Measurements from ENCODE around the gene CHAF1A.

The CHAF1A gene

DNA sequence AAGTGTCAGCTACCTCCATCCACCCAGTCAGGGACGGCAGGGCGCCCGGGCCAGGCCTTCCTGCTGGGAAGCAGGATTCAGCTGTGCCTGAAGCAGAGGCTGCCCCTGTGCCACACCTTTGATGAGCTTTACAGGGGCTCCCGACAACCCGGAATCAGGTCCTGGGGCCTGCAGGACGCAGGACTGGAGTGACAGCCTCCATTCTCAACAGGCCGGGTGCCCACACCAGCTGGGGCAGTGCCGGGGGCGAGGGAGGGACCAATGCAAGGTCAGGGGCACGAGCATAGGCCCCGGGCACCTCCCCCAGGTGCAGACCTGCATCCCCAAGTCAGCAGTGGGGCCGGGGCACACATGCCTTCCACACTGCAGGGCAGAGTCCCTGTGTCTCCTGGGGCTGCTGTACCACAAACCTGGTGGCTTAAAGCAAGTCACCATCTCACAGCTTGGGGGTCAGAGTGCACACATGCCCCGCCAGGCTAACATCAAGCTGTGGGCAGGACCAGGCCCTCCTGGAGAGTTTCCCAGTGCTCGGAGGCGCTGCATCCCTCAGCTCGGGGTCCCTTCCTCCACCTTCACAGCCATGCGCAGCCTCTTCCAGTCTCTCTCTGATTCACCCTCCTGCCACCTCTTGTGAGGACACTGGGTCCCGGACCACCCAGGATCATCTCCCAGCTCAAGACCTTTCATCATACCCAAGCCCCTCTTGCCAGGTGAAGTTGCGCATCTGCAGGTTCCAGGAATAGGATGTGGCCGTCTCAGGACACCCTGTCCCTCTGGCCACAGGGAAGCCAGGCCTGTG is 41.7 kb downstream of the CHAF1A start:
- DNase-seq: no peak

DNA sequence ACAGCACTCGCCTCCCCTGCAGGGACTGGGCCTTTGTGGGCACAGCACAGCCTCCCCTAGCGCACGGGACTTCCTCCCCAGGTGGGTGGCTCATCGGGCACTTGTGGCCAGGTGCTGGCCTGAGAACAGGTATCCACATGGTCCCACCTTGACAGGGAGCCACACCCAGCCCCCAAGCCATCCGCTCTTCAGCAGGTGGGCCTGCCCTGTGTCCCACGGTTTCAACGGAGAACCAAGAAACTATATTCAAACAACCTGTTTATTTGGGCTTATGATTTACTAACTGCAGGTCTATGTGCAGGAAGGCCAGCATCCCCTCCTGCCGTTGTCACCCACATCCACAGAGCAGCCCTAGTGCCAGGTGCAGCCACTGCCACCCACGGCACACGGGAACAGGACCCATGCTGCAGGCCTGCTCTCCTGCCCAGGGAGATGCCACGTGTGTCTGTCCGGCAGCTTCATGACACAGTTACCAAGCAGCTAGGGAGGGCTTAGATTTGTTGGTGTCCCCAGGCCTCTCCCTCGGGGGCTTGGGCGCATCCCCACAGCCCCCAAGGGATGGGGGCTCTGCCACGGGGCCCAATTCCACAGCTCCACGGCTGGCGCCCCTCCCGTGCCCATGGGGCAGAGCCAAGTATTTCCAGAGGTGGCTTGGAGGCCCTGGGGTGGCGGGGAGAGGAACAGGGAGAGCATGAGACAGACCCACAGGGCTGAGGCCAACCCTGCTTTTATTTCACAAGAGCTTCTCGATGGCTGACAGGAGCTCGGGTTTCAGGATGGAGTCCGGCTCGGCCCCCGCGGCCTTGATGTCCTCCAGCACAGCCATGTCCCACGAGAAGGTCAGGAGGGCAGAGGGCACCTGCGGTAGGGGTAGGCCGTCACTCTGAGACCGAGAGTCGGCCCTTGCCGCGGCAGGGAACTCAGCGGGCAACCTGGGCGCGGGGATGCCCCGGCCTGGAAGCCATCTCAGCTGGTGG is 42.6 kb downstream of the CHAF1A start:
- DNase-seq: peak; percentile 25

DNA sequence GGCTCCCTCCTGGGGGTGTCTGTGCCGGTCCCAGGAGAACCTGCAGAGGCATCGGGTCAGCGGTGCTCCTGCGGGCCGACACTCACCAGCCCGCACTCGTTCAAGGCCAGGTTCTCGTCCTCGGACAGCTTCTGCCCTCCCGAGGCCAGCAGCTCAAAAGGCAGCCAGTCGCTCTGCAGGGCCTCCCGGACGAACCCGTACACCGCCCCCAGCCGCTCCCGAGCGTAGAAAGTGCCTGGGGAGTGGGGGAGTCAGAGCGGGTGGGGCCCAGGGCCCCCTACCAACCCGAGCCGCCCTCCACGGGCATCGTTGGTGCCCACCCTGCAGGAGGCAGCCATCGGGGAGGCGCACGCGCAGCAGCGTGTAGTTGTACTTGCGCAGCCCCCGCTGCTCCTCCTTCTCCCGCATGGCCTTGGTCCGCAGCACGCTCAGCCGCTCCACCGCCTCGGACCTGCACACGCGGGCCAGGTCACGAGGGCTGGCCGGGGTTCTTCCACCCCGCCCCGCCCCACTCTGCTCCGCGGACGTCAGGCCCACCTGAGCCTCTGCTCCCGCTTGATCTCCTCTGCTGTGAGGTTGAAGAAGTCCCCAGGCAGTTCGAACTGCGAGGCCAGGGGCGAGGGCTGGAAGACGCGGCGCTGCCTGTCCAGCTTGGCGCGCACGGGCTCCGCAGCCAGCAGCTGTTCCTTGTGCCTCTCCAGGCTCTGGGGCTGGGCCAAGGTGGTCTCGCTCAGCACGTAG is 43.7 kb downstream of the CHAF1A start:
- DNase-seq: peak; percentile 28

DNA sequence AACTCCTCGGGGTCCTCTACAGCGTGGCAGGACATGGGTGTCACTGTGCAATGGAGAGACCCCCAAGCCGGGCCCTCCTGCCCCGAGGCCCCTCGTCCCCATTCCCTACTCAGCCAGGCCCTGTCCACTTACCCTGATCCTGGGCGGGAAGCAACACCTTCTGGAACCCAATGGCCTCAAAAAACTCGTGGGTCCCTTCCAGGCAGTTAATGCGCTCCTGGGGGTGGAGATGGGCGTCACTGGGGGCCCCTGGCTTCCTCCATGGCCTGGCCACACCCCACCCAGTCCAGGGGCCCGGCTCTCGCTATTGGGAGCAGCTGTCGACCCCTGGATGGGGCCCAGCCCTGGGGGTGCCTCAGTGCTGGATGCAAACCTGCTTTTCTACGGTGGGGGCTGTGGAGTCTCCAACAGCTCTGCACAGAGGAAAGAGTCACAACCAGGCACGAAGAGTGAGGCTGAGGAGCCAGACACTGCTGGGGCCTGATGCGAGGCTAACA is 44.3 kb downstream of the CHAF1A start:
- DNase-seq: peak; percentile 22

DNA sequence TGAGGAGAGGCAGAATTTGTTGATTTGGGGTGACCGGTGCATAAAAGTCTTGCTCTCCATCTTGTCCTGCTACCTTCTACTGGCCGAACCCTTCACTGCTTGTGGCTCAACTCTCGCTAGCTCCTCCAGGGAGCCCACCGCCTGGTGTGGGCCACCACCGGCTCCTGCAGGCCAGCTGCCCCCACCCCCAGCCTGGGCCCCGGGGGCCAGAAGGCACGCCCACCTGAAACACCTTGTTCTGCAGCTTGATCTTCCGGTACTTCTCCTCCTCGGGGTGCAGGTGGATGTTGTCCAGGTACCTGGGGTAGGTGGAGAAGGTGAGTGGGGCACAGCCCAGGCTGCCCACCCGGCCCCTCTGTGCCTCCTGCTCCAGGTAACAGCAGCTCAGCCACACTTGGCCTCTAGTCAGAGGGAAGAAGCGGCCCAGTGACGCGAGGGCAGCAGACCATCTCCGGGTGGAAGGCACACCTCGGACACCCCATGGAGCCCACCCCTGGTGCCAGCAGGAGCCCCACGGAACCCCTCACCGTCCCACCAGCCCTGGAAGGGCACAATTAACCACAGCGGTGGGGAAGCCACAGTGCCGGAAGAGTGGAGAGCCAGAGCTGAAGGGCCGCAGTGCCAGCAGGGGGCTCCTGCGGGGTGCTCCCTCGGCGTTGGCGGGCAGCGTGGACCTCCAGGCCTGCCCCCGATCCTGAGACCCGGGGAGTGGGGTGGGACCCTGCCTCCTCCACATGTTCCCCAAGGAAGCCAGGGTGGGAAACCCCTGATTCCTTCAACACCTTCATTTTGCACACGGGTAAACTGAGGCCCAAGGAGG is 45.1 kb downstream of the CHAF1A start:
- DNase-seq: no peak

DNA sequence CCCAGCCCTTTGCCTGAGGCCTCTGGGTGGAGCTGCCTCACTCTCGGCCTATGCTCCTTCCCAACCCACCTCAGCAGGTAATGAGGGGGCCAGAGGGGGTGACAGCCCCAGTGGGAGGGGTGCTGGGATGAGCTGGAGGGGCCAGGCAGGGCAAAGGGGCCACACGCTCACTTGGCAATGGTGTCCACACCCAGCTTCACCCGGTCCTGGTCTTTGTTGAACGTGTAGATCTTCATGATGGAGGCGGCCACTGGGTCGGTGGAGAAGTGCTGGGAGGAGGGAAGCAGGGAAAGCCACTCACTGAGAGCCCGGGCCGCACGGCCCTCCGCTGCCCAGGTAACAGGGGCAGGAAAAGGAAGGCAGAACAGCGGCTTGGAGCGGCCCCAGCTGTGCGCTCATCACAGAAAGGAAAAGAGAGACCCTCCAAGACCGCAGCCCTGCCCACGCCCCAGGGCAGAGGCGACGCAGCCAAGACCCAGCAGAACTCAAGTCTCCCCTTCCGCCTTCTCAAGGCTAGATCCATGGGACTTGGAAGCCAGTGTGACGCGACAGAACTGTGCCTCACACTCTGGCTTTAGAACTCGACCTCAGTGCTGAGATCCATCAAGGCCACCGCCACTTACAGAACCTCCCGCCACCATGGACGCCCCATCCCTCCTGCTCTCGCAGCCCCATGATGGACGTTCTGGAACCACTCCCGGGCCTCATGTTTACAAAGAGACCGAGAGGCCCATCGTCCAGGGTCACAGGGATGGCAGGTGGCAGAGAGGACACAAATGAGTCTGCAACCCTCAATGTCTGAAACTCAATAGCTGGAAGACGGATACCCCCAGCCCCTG is 45.9 kb downstream of the CHAF1A start:
- no peak for DNase-seq

DNA sequence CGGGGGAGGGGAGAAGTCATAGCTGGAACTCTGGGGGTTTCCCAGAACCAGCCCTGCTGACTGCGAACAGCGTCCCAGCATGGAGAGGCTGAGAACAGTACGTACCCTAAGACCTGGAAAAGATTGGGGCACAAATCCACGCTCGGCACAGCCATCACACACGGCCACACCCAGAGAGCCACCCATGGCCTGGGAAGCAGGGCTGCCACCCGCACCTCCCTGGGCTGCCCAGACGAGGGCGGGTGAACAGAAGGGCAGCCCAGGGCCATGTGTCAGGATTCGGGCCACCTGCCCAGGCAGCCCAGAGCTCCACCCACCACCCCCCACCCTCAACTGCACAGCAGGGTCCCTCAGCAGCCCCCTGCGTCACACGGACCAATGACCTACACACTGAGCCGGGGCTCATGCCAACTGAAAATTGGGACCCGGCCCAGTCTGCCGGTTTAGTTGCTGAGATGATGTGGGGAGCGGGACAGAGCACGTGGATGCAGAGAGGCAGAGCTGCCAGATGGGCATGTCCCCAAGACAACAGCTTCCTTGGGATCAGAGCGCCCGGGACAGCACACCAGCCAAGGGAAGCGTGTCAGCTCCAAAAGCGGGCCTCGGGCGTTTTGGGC is 46.7 kb downstream of the CHAF1A start:
- peak; percentile 82 for DNase-seq

DNA sequence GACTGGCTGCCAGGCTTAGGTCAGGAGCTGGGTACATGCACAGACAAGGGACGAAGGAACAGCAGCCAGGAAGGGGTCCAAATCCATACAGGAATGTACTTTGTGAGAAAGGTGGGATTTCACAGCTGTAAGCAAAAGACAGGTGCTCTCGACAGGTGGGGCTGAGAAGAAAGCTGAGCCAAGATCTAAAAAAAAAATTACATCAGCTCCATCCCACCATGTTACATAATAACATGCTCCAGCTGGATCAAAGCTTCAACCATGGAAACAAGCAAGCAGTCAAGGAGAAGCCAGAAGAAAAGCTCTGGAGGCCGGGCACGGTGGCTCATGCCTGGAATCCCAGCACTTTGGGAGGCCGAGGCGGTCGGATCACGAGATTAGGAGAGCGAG is 47.2 kb downstream of the CHAF1A start:
- no peak for DNase-seq

DNA sequence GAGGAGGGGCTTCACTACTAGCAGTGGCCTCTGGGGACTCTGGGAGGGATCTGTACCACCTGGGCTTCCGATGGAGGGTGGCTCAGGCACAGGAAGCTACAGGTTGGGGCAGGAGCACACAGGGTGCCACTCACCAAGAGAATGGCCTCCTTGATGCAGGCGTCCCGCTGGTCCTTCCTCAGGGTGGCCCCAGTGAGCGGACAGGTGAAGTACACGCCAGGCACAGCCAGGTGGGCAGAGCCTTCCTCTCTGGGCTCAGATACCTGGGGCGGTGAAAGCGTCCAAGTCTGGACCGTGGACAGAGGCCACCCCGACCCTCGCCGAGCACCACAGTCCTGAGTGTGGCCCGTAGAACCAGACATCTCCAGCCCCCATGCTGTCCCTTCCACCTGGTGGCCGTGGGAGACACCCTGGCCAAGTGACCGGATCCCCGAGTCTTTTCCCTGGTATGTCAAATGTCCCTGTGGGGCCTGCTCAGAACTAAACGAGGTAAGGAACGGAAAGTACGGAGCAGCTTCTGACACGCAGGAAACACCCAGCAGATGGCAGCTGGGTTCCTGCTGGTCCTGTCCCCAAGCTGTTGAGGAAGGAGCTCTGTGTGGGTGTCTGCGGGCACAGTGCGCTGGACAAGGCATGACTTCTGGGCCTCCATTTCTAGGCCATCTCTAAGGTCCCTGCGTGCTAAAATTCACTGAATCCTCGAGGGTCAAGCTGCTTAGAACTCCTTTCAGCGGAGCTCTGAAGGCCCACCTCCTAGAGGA is 50.0 kb downstream of the CHAF1A start:
- no peak for DNase-seq

DNA sequence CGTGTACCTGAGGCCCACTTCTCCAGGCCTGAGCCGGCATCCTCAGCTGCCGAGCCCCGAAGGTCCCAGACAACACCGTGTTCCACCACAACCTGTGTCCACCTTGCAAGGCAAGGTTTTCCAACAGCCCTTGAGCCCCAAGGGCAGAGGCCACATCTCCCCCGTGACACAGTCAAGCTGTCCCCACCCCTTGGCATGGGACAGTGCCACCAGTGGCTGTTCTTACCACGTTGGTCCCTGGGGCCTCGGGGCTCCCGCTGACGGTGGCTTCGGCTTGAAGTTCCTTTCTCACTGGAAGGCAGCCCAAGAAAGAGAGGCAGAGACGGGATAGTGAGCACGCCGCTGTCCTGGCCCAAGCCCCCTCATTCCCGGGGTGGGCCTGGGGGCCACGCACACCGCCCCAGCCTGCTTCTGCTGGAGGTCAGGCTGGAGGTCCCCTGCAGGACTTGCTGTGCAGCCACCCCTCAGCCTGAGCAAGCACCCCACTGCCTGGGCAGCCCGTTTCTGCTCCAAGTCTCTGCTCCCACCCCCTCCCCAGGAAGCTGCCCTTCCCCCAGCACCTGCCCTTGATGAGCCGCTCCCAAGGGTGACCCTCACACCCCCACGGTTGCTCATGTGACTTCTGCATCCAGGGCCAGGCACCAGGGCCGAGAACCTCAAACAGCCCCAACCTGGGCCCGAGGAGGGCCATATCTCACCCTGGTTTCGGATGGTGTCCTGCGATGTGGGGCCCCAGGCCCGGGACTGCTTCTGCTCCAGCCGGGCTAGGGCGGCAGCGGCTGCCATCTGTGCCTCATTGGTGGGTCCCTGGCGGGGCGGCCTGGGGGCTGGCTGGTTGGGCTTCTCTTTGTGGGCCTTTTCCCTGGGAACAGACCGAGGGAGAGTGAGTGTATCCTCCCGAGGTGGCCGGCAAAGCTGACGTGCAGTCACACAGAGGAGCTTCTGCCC is 51.1 kb downstream of the CHAF1A start:
- DNase-seq: no peak

DNA sequence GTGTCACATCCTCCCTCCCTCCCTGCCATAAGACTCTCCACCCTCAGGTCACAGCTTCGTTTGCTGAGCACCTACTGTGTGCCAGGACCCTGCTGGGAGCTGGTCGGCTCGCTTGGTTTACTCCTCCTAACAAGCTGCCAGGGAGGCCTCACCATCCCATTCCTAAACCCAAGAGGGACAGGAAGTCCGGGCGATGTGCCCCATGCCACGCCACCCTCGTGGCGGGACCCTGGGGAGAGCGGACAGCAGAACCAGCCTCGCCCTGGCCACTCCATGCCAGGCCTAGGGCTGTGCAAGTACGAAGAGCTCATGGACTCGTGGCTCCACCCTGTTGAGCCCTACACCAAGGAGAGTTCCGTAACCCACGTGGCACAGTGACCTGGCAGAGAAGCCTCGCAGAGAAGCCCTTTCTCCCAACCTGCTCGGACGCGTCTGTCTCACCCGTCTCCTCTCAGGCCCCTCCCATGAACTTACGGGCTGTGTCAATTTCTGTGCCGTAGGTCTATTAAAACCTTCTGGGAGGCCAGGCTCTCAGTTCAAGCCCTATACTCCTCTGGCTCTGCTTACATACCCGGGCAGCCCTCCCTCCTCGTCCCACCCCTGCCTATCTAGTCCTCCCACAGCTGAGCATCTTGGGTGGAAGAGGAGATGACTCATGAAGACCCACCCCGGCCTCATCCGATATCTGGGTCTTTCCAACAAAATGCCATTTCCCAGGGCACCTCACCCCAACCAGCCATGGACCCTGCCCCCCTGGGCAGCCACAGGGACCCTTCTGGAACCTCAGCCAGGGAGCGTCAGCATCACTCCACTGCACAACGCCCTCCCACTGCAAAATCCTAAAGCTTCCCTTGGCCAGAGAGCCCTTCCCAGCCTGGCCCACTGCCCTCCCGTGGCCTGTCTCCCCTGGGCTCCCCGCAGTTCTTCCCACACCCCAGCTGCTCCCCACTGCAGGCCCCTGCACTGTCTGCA is 52.6 kb downstream of the CHAF1A start:
- DNase-seq: peak; percentile 68

DNA sequence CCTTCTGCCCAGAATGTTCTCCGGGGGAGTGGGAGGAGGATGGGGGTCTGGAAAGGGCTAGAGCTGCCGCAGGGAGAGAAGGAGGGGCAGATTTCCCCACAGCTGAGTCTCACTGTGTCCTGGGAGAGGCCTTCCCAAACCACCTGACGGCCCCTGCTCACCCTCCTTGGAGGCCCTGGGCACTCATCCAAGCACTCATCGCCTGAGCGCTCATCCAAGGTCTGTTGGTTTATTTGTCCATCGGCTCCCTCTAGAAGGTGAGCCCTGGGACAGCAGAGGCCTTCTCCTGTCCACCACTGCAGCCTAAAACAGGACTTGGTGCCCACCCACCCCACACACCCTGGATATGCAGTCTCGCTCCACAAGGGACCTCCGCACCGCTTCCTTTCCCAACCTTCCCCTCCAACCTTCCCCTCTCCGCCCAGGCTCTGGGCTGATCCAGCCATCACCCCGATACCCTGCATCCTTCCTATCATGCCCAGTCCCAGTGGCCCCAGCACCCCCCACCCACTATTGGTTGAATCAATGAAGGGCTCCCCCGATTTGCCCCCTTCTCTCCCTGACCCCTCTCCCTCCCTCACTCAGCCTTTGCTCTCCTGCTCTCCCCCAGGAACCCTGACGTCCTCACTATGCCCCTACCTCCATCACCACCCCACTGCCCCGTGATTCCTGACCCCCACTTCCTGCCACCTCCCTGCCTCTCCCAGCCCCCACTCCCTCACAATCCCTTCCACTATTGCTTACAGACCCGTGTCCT is 53.5 kb downstream of the CHAF1A start:
- peak; percentile 83 for DNase-seq

DNA sequence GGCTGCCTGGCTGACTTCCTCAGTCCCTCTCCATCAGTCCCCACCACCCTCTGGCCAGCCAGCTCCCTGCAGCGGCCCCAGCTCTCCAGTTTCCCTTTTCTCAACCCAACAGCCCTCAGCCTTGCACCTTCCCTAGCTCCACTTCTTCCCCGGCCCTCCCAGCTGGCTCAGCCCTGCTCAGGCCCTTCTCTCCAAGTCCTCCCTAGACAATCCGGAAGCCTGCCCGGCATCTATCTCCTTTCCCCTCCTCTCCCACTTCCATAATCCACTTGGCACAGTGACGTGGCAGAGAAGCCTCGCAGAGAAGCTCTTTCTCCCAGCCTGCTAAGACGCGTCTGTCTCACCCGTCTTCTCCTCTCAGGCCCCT is 54.0 kb downstream of the CHAF1A start:
- DNase-seq: peak; percentile 75

DNA sequence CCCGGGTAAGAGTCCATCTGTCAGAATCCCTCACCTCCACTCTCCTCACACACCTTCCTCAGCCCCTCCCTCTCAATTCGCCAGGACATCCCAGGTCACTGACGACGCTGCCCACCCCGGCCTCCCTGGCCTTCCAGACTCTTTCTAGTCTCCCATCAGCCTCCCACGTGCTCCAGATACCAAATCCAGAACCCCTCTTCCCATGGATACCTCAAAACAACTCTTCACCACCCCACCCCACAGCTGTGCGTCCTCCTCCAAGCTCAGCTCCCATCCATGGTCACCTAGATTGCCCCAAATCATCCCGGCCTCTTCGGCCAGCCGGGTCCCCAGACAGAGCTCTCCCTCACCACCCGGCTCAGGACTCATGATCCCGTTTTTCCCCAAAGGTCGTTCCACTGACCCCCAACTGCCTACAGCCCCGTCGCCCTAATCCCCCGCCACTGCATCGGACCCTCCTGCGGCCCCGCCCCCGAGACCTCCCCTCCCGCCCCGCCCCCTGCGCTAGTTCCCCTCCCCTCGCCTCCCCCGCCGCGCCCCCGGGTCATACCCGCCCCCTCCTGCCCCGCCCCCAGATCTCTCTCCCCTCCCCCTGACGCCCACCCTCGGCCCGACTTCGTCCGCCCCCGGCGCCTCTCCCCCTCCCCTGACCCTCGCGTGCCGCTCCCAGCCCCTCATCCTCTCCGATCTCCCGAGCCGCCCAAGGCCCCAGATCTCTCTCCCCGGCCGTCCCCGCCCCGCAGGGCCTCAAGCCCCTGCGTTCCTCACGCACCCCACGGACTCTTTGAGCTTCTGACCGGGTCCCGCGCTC is 54.6 kb downstream of the CHAF1A start:
- peak; percentile 87 for DNase-seq

DNA sequence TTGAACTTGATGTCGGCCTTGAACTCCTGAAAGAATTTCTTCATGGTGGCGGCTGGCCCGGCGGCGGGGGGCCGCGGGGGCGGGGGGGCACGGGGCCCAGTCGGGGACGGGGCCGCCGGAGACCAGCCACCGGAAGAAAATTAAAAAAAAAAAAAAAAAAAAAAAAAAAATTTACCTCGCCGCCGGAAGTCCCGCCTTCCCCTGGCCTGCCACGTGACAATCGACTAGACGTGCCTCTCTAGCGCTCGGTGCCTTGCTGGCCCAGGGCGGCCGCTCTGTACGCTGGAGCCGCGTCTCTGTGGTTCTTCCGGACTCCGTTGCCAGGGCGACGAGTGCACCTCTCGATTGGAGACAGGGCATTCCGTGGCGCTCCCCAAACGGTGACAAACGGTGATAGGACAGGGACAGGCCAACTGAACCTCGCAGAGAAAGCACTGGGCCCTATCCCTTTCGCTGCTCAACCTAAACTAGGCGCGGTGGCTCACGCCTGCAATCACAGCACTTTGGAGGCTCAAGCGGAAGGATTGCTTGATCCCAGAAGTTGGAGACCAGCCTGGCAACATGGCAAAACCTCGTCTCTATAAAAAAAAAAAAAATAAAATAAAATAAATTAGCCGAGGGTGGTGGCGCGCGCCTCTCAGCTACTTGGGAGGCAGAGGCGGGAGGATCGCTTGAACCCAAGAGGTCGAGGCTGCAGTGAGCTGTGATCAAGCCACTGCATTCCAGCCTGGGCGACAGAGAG is 55.4 kb downstream of the CHAF1A start, which contains the start of gene UBXN6:
Gene UBXN6, minus strand, starts transcription at position 141 of the 742 bp plus-strand sequence. Its CDS starts 97 bp downstream, at position 44.
- DNase-seq: peak; percentile 98

All from femur (tissue), 1 donor.